PFSK-1 (cell line): Measurements from ENCODE around the gene SSMEM1.

Experiments
- POLR2AphosphoS5 ChIP-seq: IDR thresholded peaks from 2 replicates; pipeline ENCODE4 v1.6.1; 2012; ENCODE audit warnings: low read depth, mild to moderate bottlenecking, control low read depth, low read length, moderate library complexity
- SIN3A ChIP-seq: IDR thresholded peaks from 2 replicates; pipeline ENCODE4 v1.6.1; 2012; ENCODE audit warnings: mild to moderate bottlenecking, low read length, moderate library complexity, borderline replicate concordance; ENCODE audit not compliant: insufficient read depth

DNA sequence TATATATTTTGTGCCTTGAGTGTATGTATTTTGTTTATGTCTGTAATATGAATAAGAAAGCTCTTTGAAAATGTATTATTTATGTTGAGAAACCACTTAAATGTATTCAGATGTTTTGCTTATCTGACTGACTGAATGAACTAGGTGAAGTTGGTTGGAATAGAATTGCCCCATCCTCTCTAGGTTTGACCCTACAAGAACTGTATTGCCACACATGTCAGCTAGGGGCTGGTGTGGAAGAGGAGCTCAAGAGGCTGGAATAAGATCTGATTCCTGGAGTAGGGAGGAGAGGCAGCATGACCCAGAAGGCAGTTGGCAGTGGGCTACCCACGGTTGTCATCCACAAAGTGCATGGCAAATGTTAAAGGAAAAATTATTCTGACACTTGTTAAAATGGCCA lies 9.1 kb downstream of the SSMEM1 start:
- TF ChIP-seq SIN3A: no peak
- no peak for TF ChIP-seq POLR2AphosphoS5
